ENCODE data around the gene PYGO2.
"Not testable (repeated sequence)": the region's sequence is repeated elsewhere in the genome, so short reads cannot be mapped to it uniquely, and the experiment has no call there.

PYGO2 gene

GRCh38 chr1:154940213-154940560, 21.4 kb downstream of the PYGO2 start:
- no peak for DNase-seq

GRCh38 chr1:154938604-154939399, 22.8 kb downstream of the PYGO2 start:
- DNase-seq: peak; percentile 10

DNA sequence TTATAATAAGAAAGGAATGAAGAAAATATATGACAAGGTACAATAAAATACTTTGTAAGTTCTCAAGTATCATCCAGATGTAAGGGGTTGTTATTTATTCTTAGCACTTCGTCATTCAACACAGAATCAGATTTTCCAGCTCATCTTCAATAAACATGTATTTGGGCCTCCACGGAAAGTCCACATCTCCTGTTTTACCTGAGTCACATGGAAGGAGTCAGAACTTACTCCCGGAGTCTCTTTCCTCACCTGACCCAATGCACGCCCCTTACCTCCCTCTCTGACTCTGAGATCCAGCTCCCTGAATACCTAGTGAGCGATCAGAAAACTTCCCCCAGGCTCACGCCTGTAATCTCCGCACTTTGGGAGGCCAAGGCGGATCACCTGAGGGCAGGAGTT, 23.6 kb downstream of the PYGO2 start:
- DNase-seq: peak; percentile 9

GRCh38 chr1:154937085-154937987, 24.2 kb downstream of the PYGO2 start:
- peak; percentile 94 for DNase-seq

GRCh38 chr1:154936555-154937084, 25.0 kb downstream of the PYGO2 start, which contains the start of gene PMVK:
TSS of gene PMVK (minus strand) at chr1:154936719. CDS start at chr1:154936685, 34 bp downstream.
- DNase-seq: peak; percentile 96

DNA sequence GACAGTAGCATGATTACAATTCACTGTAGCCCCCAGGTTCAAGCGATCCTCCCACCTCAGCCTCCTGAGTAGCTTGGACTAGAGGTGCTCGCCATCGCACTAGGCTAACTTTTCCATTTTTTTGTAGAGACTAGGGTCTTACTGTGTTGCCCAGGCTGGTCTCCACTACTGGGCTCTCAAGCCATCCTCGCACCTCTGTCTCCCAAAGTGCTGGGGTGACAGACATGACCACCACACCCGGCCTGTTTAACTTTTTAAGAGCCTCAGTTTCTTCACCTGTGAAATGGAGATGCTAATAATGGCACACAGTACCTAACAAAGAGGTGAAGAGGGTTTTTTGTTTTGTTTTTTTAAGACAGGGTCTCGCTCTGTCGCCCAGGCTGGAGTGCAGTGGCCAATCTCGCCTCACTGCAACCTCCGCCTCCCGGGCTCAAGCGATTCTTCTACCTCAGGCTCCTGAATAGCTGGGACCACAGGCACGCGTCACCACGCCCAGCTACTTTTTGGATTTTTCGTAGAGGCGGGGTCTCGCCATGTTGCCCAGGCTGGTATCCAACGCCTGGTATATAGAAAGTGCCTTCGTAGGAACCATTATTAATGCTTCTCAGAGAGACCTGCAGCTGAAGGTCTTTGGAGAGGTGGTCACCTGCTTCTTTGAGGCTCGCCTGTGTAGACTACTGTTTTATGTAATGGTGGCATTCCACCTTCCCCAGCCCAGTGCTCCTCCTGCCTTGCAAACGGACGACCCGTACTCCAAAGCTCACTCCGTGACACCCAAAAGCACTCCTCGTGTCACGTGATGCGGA, 25.6 kb downstream of the PYGO2 start:
- DNase-seq: no peak

- no peak for DNase-seq
These were observed 27.1 kb downstream of the PYGO2 start for GRCh38 chr1:154934358-154934948.

DNA sequence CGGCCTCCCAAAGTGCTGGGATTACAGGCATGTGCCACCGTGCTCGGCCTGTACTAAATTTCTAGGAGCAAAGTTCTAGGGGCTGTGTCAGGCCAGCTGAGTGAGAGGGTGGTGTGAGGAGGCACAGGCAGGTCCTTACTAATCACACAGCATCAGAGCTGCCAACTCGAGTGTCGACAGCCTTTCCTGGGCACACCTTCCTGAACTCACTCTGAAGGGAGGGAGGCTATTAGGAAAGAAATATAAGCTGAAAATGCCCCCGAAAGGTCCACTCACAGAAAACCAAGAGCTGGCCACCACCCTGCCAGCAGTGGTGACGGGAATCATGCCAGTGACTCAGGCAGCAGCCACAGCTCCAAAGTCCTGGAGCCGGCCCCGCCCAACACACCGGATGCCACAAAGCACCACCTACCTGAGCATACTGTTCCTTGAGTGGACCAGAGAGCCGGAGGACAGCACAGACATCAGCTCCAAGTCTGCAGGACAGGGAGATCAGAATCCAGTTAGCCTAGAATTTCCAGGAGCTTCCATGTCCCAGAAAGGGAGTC, 29.6 kb downstream of the PYGO2 start:
- DNase-seq: no peak

GRCh38 chr1:154926201-154926600, 35.4 kb downstream of the PYGO2 start:
- DNase-seq: no peak

- DNase-seq: no peak
These were observed 36.0 kb downstream of the PYGO2 start for GRCh38 chr1:154925335-154926170.

GRCh38 chr1:154923695-154924094, 37.9 kb downstream of the PYGO2 start:
- no peak for DNase-seq

DNA sequence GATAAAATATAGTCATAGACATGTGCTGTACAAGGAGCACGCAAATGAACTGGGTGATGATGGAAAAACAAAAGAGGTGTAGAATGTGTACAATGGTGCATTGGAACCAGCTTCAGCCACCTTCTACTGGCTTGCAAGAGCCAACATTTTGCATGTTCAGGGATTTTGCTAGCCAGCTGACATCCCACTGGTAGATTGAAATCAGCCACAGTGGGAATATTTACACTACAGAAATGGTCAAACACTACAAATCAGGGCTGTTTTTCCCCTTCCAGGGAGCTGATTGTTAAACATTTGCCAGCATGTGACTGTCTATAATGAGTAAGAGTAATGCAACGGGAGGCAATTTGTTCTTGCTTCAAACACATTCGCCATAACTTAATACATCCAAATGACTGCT, 48.3 kb downstream of the PYGO2 start:
- no peak for DNase-seq

- DNase-seq: no peak
These were observed 48.8 kb downstream of the PYGO2 start for GRCh38 chr1:154912755-154913154.

DNA sequence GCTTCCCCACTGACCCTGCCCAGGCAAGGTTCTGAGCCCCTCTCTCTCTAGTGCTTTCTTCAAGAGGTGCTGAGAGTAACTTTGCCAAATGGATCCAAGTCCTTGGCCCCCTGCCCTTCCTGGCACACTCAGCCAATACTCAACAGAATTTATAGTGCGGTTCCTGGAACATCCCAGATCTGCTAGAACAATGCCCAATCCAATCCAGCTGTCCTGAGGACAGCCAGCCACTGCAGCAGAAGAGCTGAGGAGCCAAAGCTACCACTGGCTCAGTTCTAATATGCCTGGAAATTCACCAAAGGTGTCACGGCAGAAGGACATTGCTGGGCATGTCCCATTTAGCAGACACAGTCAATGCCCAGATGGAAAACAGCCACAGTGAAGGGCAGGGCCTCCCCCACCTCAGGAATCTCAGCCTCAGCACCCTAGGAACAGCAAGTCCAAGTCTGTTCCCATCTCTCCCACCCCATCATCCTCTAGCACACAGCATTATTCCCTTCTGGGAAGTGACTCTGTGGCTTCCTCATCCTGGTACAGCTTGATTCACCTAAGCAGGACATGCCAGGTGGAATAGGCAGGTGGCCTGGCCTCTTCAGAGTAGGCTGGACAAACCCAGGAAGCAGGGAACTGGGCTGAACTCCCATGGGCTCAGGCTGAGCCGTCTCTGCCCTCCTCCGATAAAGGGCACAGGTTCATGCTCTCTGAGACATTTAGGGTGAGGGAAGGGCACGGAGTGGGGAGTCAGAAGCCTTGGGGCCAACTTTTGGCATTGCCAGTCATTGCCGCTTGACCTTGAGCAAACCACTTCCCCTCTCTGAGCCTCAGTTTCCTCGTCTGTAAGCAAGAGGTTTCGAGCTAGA, 49.7 kb downstream of the PYGO2 start:
- DNase-seq: no peak

DNA sequence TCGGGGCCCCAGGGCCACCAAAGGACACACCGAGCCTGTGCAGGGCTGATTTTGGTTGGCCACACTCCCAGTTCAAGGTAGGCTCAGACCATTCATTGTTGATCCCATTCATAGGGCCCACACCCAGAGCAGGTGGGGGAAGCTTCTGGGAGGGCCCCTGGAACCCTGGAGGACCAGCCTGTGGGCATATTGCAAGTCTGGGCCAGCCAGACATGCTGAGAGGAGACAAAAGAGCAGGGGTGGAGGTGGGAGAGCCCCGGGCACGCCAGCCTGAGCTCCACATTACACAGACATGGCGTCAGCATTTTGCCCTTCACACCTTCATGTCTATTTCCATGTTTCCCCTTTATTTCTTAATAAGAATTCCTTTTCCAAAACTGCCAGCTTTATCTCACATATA, 50.7 kb downstream of the PYGO2 start:
- DNase-seq: no peak

DNA sequence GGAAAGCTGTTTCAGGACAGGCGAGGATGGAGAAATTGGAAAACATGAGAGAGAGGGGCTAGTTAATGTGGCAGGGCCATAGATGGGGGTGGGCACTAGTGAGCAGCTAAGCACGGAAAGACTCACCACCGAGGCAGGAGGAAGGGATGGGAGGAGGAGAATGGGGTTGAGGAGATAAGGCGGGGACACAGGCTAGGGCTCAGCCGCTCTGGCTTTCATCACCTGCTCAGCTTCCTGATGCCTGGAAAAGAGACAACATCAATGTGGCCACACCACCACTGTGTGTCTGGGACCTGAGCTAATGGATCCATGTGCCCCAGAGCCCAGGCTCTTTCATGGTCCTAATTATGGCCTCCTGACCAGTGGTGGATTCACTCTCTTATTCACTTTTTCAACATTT, 52.6 kb downstream of the PYGO2 start:
- DNase-seq: no peak

DNA sequence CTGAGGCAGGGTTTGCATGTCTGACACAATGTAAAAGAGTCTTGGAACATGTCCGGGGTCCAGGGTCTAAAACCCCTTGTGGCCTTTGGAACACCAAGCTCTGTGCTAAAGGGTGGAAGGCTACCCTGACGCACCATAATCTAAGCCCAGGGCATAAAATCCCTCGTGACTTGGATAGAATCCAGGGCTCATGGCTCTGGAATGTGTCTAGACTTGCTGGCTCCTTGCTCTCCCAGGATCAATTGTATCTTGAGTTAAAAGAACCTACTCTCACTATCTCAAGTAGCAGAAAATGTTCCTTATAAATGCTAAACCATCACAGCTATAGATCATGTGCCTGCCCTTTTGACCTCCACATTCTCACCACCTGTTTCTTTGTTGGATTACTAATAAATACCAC, 53.5 kb downstream of the PYGO2 start:
- DNase-seq: not testable (repeated sequence)
